A549 (cell line): Measurements from ENCODE around the gene TMEM51. TPM values are rescaled to one million over a fixed set of nuclear protein-coding genes. Genes with fewer than 3 reads are reported as not detected.

ENCODE experiments used
- ATAC-seq, 2 experiments: fragments of 200-7000 bp in 1 of 2; fragments of >200 bp in 1 of 2; cut with Nextera tagmentation in 1 of 2; cut with Tn5 transposase in 1 of 2; 3 replicates each; pipeline versions ENCODE4 v1.8.0 to v1.9.1; 2018 to 2020; ENCODE audit warnings: mild to moderate bottlenecking in 1 of 2, moderate library complexity in 1 of 2
- CTCF ChIA-PET: fragments of 300-600 bp; sonication (Branson Sonifier 250); formaldehyde crosslinking; extraction: SDS; loops from one replicate; lab custom pipeline; 2021; ENCODE audit warnings: antibody characterized with exemption, inconsistent platforms; lab: Yijun Ruan, JAX
- POLR2A ChIA-PET: fragments of 350-600 bp; formaldehyde crosslinking; extraction: SDS; loops from one replicate; lab custom pipeline; 2021; ENCODE audit warnings: antibody characterized with exemption, inconsistent platforms; lab: Yijun Ruan, JAX
- DNase-seq, 2 experiments: peaks; one replicate each; pipeline versions ENCODE4 v3.0.0 to v3.0.0-alpha.2; 2011 to 2016; ENCODE audit warnings: low read depth in 1 of 2, low spot score in 1 of 2
- FAIRE-seq: peaks from 2 replicates; lab custom pipeline; 2011; peaks lifted over from hg19 to GRCh38; lab: Jason Lieb, UNC
- H3K27ac ChIP-seq, 2 experiments: fragments of >200 bp; sonication (Bioruptor Twin); formaldehyde crosslinking; 3 replicates each; pipeline ENCODE4 v1.5.1; 2016 to 2017
- H3K4me1 ChIP-seq: fragments of >200 bp; sonication (Bioruptor Twin); formaldehyde crosslinking; 3 replicates; pipeline ENCODE4 v1.6.1; 2016
- H3K4me2 ChIP-seq: fragments of >200 bp; sonication (Bioruptor Twin); formaldehyde crosslinking; 3 replicates; pipeline ENCODE4 v1.6.1; 2016
- H3K4me3 ChIP-seq: fragments of >200 bp; sonication (Bioruptor Twin); formaldehyde crosslinking; 3 replicates; pipeline ENCODE4 v1.5.1; 2016
- H3K9me3 ChIP-seq: fragments of >200 bp; sonication (Bioruptor Twin); formaldehyde crosslinking; 3 replicates; pipeline ENCODE4 v1.6.1; 2016
- BCL3 ChIP-seq: fragments of >200 bp; sonication (Bioruptor Twin); formaldehyde crosslinking; IDR thresholded peaks from 3 replicates; pipeline ENCODE4 v1.6.1; 2016
- CEBPB ChIP-seq, 2 experiments: fragments of >200 bp in 1 of 2; sonication (Bioruptor Twin) in 1 of 2; formaldehyde crosslinking in 1 of 2; IDR thresholded peaks; 2 replicates each; pipeline ENCODE4 v1.6.1; 2012 to 2016
- CHD2 ChIP-seq: fragments of 150-350 bp; IDR thresholded peaks from 2 replicates; pipeline ENCODE4 v1.6.1; 2014; ENCODE audit warnings: low read length; ENCODE audit not compliant: partially characterized antibody
- CHD4 ChIP-seq: fragments of 200-600 bp; sonication (generic); IDR thresholded peaks from 2 replicates; pipeline ENCODE4 v1.6.1; 2016; ENCODE audit warnings: antibody characterized with exemption, mild to moderate bottlenecking, borderline replicate concordance
- E2F6 ChIP-seq: IDR thresholded peaks from 2 replicates; pipeline ENCODE4 v1.6.1; 2012; ENCODE audit warnings: low read depth, borderline replicate concordance
- EHMT2 ChIP-seq: fragments of 200-600 bp; sonication (generic); IDR thresholded peaks from 2 replicates; pipeline ENCODE4 v1.6.1; 2016; ENCODE audit warnings: antibody characterized with exemption, low read depth, mild to moderate bottlenecking, moderate library complexity
- FOSB ChIP-seq: fragments of 250-450 bp; sonication (Bioruptor Pico); IDR thresholded peaks from 2 replicates; pipeline ENCODE4 v1.5.0; 2020; ENCODE audit warnings: mild to moderate bottlenecking, moderate library complexity
- FOSL2 ChIP-seq, 2 experiments: fragments of 450-650 bp in 1 of 2; fragments of >200 bp in 1 of 2; sonication (Bioruptor Twin) in 1 of 2; formaldehyde crosslinking; IDR thresholded peaks; 2 replicates each; pipeline versions ENCODE4 v1.5.0 to v1.6.1; 2016 to 2020; ENCODE audit warnings: mild to moderate bottlenecking in 1 of 2, moderate library complexity in 1 of 2
- FOXS1 ChIP-seq: fragments of 250-450 bp; sonication (Bioruptor Pico); IDR thresholded peaks from 2 replicates; pipeline ENCODE4 v1.5.0; 2020; ENCODE audit warnings: mild to moderate bottlenecking, moderate library complexity
- HDAC2 ChIP-seq: fragments of 200-600 bp; sonication (generic); IDR thresholded peaks from 2 replicates; pipeline ENCODE4 v1.6.1; 2016
- HOXB13 ChIP-seq: fragments of 250-450 bp; sonication (Bioruptor Pico); IDR thresholded peaks from 2 replicates; pipeline ENCODE4 v1.5.0; 2020; ENCODE audit warnings: low read depth, mild to moderate bottlenecking, moderate library complexity
- JUN ChIP-seq, 2 experiments: fragments of >200 bp; sonication (Bioruptor Twin); formaldehyde crosslinking; IDR thresholded peaks; 2 replicates in 1 of 2; 3 replicates in 1 of 2; pipeline ENCODE4 v1.6.1; 2016 to 2017
- JUNB ChIP-seq: fragments of >200 bp; sonication (Bioruptor Twin); formaldehyde crosslinking; IDR thresholded peaks from 2 replicates; pipeline ENCODE4 v1.6.1; 2016
- KDM1A ChIP-seq: fragments of 200-600 bp; sonication (generic); IDR thresholded peaks from 2 replicates; pipeline ENCODE4 v1.6.1; 2016; ENCODE audit warnings: low read depth, mild to moderate bottlenecking
- MAFK ChIP-seq: fragments of 450-650 bp; IDR thresholded peaks from 2 replicates; pipeline ENCODE4 v1.6.1; 2014; ENCODE audit not compliant: partially characterized antibody
- POLR2A ChIP-seq: IDR thresholded peaks from 2 replicates; pipeline ENCODE4 v1.6.1; 2012; ENCODE audit warnings: mild to moderate bottlenecking, low read length
- POLR2AphosphoS2 ChIP-seq: conservative IDR thresholded peaks from 2 replicates; pipeline ENCODE4 v1.6.1; 2012; ENCODE audit warnings: low read length, improper control_type of control experiment, inconsistent platforms
- RCOR1 ChIP-seq: fragments of 150-350 bp; IDR thresholded peaks from 2 replicates; pipeline ENCODE4 v1.6.1; 2014; ENCODE audit warnings: antibody characterized with exemption, low read length, low read depth
- REST ChIP-seq: fragments of 200-600 bp; sonication (generic); IDR thresholded peaks from 2 replicates; pipeline ENCODE4 v1.6.1; 2016; ENCODE audit warnings: antibody characterized with exemption, mild to moderate bottlenecking, moderate library complexity
- RFX5 ChIP-seq: fragments of 450-650 bp; IDR thresholded peaks from 2 replicates; pipeline ENCODE4 v1.7.1; 2014; ENCODE audit warnings: antibody characterized with exemption, mild to moderate bottlenecking, moderate library complexity
- SMC3 ChIP-seq: fragments of >200 bp; sonication (Bioruptor Twin); formaldehyde crosslinking; IDR thresholded peaks from 3 replicates; pipeline ENCODE4 v1.6.1; 2018; ENCODE audit warnings: inconsistent platforms
- TFCP2L1 ChIP-seq: fragments of 250-450 bp; sonication (Bioruptor Pico); IDR thresholded peaks from 2 replicates; pipeline ENCODE4 v1.5.0; 2021; ENCODE audit warnings: mild to moderate bottlenecking
- ZSCAN20 ChIP-seq: fragments of 250-450 bp; sonication (Bioruptor Pico); IDR thresholded peaks from 2 replicates; pipeline ENCODE4 v1.8.0; 2022; ENCODE audit warnings: mild to moderate bottlenecking, moderate library complexity
- WGBS: methylation state at CpG from one replicate; pipeline ENCODE4 v1.1.6; 2017; ENCODE audit errors: missing lambda C conversion rate; 5-methylcytosine and 5-hydroxymethylcytosine counted together
- polyA plus RNA-seq, 4 experiments: library from polyadenylated mRNA; depleted of rRNA in 3 of 4; stranded (reverse); fragments of >200 nt; fragmentation: RNase III in 1 of 4; extraction: RNeasy Plus Mini Kit Qiagen cat#74134 plus additional on column Dnase treatment in 1 of 4; gene quantifications; 2 replicates in 3 of 4; 3 replicates in 1 of 4; pipeline ENCODE4 v1.2.3, GENCODE V29; 2011 to 2017
- TF ChIP-seq, protein P1 (sequence below): fragments of >200 bp; sonication (Bioruptor Twin); formaldehyde crosslinking; IDR thresholded peaks from 3 replicates; pipeline ENCODE4 v1.5.1; 2016
- TF ChIP-seq, protein P2 (sequence below): IDR thresholded peaks from 2 replicates; pipeline ENCODE4 v1.6.1; 2012

Gene TMEM51
- polyA plus RNA-seq, 2 of the 4 experiments (the other 2 are of a cell fraction): 20.0 to 22.8 TPM

DNA sequence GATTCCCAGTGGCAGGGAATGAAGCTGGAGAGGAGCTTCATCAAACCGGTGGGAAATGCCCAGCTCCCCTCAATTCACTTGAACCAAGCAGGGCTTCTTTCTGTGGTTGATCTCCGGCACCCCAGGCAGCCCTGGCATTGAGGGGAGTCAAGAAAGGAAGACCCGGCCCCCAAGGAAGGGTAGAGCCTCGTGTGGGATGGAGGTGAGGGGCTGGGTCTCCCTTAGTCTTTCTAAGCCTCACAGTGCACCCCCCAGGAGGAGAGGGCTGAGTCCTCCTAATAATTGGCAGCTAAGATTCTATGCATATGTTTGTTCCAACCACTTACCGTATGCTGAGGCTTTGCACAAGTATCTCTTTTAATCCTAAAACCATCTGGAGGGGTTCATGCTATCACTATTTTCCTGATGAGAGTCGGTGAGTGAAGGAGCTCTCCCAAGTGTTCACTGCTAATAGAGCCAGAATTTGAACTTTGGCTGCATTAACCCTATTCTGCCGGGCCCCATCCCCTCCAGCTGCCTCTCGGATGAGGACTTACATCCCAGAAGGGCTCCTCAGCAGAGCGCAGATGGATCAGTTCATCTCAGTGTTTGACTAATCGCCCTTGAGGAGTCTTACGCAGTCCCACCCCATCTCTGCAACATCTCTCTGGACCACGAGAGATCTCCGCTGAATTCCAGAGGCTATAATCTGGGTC, 33.1 kb upstream of the TMEM51 start:
- H3K9me3 ChIP-seq: no peaks in the 10 kb centered on the region
- POLR2A ChIA-PET: no interaction called here
- H3K27ac ChIP-seq: no peak overlapping the region
- no peak for FAIRE-seq
- no peak overlapping the region for H3K4me2 ChIP-seq
- TF ChIP-seq CEBPB (IDR thresholded peaks at IDR 0.05) (no peak), JUN (IDR thresholded peaks at IDR 0.05) (no peak), FOSB (no peak), POLR2A (no peak), EHMT2 (no peak), ZSCAN20 (CRISPR knock-in tag) (no peak), HDAC2 (no peak)
- no peak overlapping the region for H3K4me3 ChIP-seq
- WGBS: 56% methylated on average over 13 of the region's 13 CpGs
- no peak for DNase-seq
- CTCF ChIA-PET: interaction anchor here (0.6 to 2.8 kb wide), 3 partner anchors 8 to 184 kb away, joined by 3 to 10 read pairs (median 8); no protein-coding TSS in a partner anchor
- no peak for ATAC-seq
- no peaks in the 10 kb centered on the region for H3K4me1 ChIP-seq

DNA sequence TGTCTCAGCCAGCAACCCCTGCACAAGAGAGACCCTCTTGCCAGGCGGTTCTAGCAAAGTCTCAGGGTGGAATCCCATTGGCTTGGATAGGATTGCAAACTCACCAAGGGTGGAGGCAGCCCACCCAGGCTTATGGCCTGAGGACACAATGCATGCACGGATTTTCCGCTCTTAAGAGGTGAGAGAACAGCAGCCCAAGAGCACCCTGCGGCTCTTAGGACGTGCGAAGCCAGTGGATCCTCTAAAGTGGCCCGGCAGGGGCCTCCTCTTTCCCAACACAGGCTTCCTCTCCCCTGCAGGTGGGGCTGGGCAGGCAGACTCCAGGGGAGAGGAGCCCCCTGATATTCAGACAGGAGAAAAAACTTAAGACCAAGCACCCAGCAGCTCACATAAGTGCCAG, 31.2 kb upstream of the TMEM51 start:
- no peak overlapping the region for H3K27ac ChIP-seq
- ChIA-PET CTCF (no interaction called here), POLR2A (no interaction called here)
- WGBS: 57% methylated on average over 2 of the region's 7 CpGs
- no peak for DNase-seq
- H3K4me3 ChIP-seq: no peak overlapping the region
- ATAC-seq: no peak
- FAIRE-seq: no peak
- H3K9me3 ChIP-seq: no peaks in the 10 kb centered on the region
- TF ChIP-seq FOSL2 (IDR thresholded peaks at IDR 0.05): no peak
- TF ChIP-seq FOSL2 (CRISPR knock-in tag; IDR thresholded peaks at IDR 0.05): no peak
- no peak for TF ChIP-seq CHD4
- no peak for TF ChIP-seq SMC3
- no peak for TF ChIP-seq HOXB13 (CRISPR knock-in tag)
- TF ChIP-seq, protein P1, sequence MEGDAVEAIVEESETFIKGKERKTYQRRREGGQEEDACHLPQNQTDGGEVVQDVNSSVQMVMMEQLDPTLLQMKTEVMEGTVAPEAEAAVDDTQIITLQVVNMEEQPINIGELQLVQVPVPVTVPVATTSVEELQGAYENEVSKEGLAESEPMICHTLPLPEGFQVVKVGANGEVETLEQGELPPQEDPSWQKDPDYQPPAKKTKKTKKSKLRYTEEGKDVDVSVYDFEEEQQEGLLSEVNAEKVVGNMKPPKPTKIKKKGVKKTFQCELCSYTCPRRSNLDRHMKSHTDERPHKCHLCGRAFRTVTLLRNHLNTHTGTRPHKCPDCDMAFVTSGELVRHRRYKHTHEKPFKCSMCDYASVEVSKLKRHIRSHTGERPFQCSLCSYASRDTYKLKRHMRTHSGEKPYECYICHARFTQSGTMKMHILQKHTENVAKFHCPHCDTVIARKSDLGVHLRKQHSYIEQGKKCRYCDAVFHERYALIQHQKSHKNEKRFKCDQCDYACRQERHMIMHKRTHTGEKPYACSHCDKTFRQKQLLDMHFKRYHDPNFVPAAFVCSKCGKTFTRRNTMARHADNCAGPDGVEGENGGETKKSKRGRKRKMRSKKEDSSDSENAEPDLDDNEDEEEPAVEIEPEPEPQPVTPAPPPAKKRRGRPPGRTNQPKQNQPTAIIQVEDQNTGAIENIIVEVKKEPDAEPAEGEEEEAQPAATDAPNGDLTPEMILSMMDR: no peak
- TF ChIP-seq RCOR1: no peak
- TF ChIP-seq, protein P2, sequence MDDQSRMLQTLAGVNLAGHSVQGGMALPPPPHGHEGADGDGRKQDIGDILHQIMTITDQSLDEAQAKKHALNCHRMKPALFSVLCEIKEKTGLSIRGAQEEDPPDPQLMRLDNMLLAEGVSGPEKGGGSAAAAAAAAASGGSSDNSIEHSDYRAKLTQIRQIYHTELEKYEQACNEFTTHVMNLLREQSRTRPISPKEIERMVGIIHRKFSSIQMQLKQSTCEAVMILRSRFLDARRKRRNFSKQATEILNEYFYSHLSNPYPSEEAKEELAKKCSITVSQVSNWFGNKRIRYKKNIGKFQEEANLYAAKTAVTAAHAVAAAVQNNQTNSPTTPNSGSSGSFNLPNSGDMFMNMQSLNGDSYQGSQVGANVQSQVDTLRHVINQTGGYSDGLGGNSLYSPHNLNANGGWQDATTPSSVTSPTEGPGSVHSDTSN: no peak
- TF ChIP-seq RFX5: no peak
- no peak for TF ChIP-seq HDAC2
- TF ChIP-seq POLR2A: no peak
- TF ChIP-seq REST: no peak
- no peak for TF ChIP-seq POLR2AphosphoS2
- no peak for TF ChIP-seq BCL3
- TF ChIP-seq E2F6: no peak
- TF ChIP-seq JUNB: no peak
- no peak for TF ChIP-seq KDM1A
- no peak for TF ChIP-seq CHD2
- TF ChIP-seq TFCP2L1 (CRISPR knock-in tag): no peak
- TF ChIP-seq MAFK: no peak
- TF ChIP-seq FOXS1 (CRISPR knock-in tag): no peak
- H3K4me1 ChIP-seq: no peaks in the 10 kb centered on the region
- H3K4me2 ChIP-seq: no peak overlapping the region
